Measurements from ENCODE around the gene OR2T8.

Gene OR2T8

GRCh38 chr1:247962911-247963588 lies 43.0 kb downstream of the OR2T8 start:
- no peak for DNase-seq

GRCh38 chr1:247964933-247965332 lies 44.9 kb downstream of the OR2T8 start, which contains the start of gene OR2AK2:
OR2AK2 (plus strand) TSS chr1:247965233; CDS start chr1:247965377, 144 bp downstream.
- no peak for DNase-seq

GRCh38 chr1:247966532-247967204 lies 46.6 kb downstream of the OR2T8 start:
- DNase-seq = no peak

Measured in fibroblast of skin of right biceps (primary cell).